Thymus (tissue), 11 donors: ENCODE data around the gene LCN10. TPM values are rescaled to one million over a fixed set of nuclear protein-coding genes. Genes with fewer than 3 reads are reported as not detected.
"Not testable (repeated sequence)": the region's sequence is repeated elsewhere in the genome, so short reads cannot be mapped to it uniquely, and the experiment has no call there.

ENCODE experiments used
- DNase-seq, 9 donors: peaks; one replicate each; pipeline ENCODE4 v3.0.0-alpha.2; 2013; ENCODE audit warnings: low spot score in 9 of 9, low read depth in 6 of 9, missing footprints in 1 of 9
- H3K27ac ChIP-seq, 2 donors: one replicate each; pipeline ENCODE4 v1.5.1; 2013; ENCODE audit warnings: control low read depth in 1 of 2, low read depth in 1 of 2, low read length in 1 of 2, mild to moderate bottlenecking in 1 of 2, moderate library complexity in 1 of 2
- H3K27me3 ChIP-seq, 2 donors: one replicate each; pipeline ENCODE4 v1.5.1; 2013; ENCODE audit warnings: low read length in 1 of 2; ENCODE audit not compliant: control insufficient read depth in 2 of 2, insufficient read depth in 1 of 2
- H3K36me3 ChIP-seq, 2 donors: one replicate each; pipeline ENCODE4 v1.5.1; 2013; ENCODE audit warnings: low read length in 1 of 2, mild to moderate bottlenecking in 1 of 2, moderate library complexity in 1 of 2; ENCODE audit not compliant: control insufficient read depth in 2 of 2, insufficient read depth in 2 of 2
- H3K4me1 ChIP-seq, 2 donors: one replicate each; pipeline ENCODE4 v1.5.1; 2013; ENCODE audit warnings: low read length in 2 of 2; ENCODE audit not compliant: control insufficient read depth in 2 of 2, insufficient read depth in 2 of 2
- H3K4me3 ChIP-seq, 2 donors: one replicate each; pipeline ENCODE4 v1.5.1; 2013; ENCODE audit warnings: low read length in 2 of 2, control low read depth in 1 of 2, mild to moderate bottlenecking in 1 of 2
- H3K9me3 ChIP-seq, 2 donors: one replicate each; pipeline ENCODE4 v1.5.1; 2013; ENCODE audit warnings: low read length in 1 of 2, mild to moderate bottlenecking in 1 of 2; ENCODE audit not compliant: control insufficient read depth in 2 of 2, insufficient read depth in 1 of 2
- WGBS: extraction: QIAGEN DNeasy Blood & Tissue Kit; methylation state at CpG from one replicate; pipeline ENCODE4 v1.1.7; 2013; 5-methylcytosine and 5-hydroxymethylcytosine counted together
- polyA plus RNA-seq: library from polyadenylated mRNA; stranded (reverse); fragments of 200-250 nt; gene quantifications from one replicate; pipeline ENCODE4 v1.2.3, GENCODE V29; 2013
- total RNA-seq: library from RNA; stranded (reverse); fragments of 120-200 nt; gene quantifications from one replicate; pipeline ENCODE4 v1.2.4, GENCODE V29; 2013
- donor health status: healthy.

LCN10 gene
- total and polyA plus RNA-seq, 2 donors: 1.2 to 12.5 TPM

GRCh38 chr9:136757751-136758140 is 15.0 kb upstream of the LCN10 start:
- no peaks in the 10 kb centered on the region for H3K36me3 ChIP-seq
- H3K4me3 ChIP-seq: no peak overlapping the region
- peaks cover 0 to 27% of the 10 kb centered on the region in 2 donors for H3K9me3 ChIP-seq
- H3K4me1 ChIP-seq: peaks cover 0 to under 1% of the 10 kb centered on the region in 2 donors
- H3K27ac ChIP-seq: no peak overlapping the region
- DNase-seq: no peak
- 94% methylated on average over 20 of the region's 20 CpGs for WGBS
- H3K27me3 ChIP-seq: peaks cover 0 to 16% of the 10 kb centered on the region in 2 donors

- Histone ChIP-seq H3K27ac (no peak overlapping the region), H3K4me1 (no peaks in the 10 kb centered on the region), H3K36me3 (no peaks in the 10 kb centered on the region), H3K4me3 (no peak overlapping the region), H3K27me3 (peaks cover 0 to 13% of the 10 kb centered on the region in 2 donors), H3K9me3 (peaks cover 0 to 27% of the 10 kb centered on the region in 2 donors)
- no peak for DNase-seq
- WGBS: 94% methylated on average over 20 of the region's 20 CpGs
These were observed 14.6 kb upstream of the LCN10 start for GRCh38 chr9:136757328-136757727.

GRCh38 chr9:136756836-136757235 is 14.1 kb upstream of the LCN10 start:
- Histone ChIP-seq H3K9me3 (peaks cover 0 to 32% of the 10 kb centered on the region in 2 donors), H3K27me3 (peaks cover 0 to 11% of the 10 kb centered on the region in 2 donors), H3K27ac (no peak overlapping the region), H3K36me3 (no peaks in the 10 kb centered on the region), H3K4me1 (no peaks in the 10 kb centered on the region), H3K4me3 (no peak overlapping the region)
- WGBS: 98% methylated on average over 18 of the region's 18 CpGs
- DNase-seq: no peak

GRCh38 chr9:136756134-136756438 is 13.3 kb upstream of the LCN10 start:
- H3K9me3 ChIP-seq: peaks cover 0 to 32% of the 10 kb centered on the region in 2 donors
- H3K36me3 ChIP-seq: no peaks in the 10 kb centered on the region
- H3K4me1 ChIP-seq: no peaks in the 10 kb centered on the region
- DNase-seq: no peak
- peaks cover 0 to 11% of the 10 kb centered on the region in 2 donors for H3K27me3 ChIP-seq
- no peak overlapping the region for H3K4me3 ChIP-seq
- H3K27ac ChIP-seq: no peak overlapping the region
- WGBS: 100% methylated on average over 4 of the region's 4 CpGs

- DNase-seq, H3K36me3 ChIP-seq, H3K4me3 ChIP-seq, H3K27ac ChIP-seq, H3K4me1 ChIP-seq: not testable (repeated sequence)
- H3K9me3 ChIP-seq: peaks cover 0 to 32% of the 10 kb centered on the region in 2 donors
- WGBS: 98% methylated on average over 22 of the region's 22 CpGs
- peaks cover 0 to 10% of the 10 kb centered on the region in 2 donors for H3K27me3 ChIP-seq
These were observed 12.8 kb upstream of the LCN10 start for GRCh38 chr9:136755302-136756133.

GRCh38 chr9:136754626-136755301 is 12.0 kb upstream of the LCN10 start:
- H3K36me3 ChIP-seq: no peaks in the 10 kb centered on the region
- peaks cover 0 to 32% of the 10 kb centered on the region in 2 donors for H3K9me3 ChIP-seq
- H3K4me1 ChIP-seq: no peaks in the 10 kb centered on the region
- DNase-seq: no peak
- 94% methylated on average over 24 of the region's 24 CpGs for WGBS
- H3K27me3 ChIP-seq: peaks cover 0 to 8% of the 10 kb centered on the region in 2 donors
- H3K27ac ChIP-seq: no peak overlapping the region
- H3K4me3 ChIP-seq: no peak overlapping the region

- H3K9me3 ChIP-seq: peaks cover 0 to 32% of the 10 kb centered on the region in 2 donors
- peaks cover 0 to 8% of the 10 kb centered on the region in 2 donors for H3K27me3 ChIP-seq
- no peak for DNase-seq
- 23% methylated on average over 17 of the region's 17 CpGs for WGBS
- H3K36me3 ChIP-seq: no peaks in the 10 kb centered on the region
- peaks cover 0 to 4% of the 10 kb centered on the region in 2 donors for H3K4me1 ChIP-seq
- H3K27ac ChIP-seq: no peak overlapping the region
- no peak overlapping the region for H3K4me3 ChIP-seq
These were observed 11.4 kb upstream of the LCN10 start for GRCh38 chr9:136754059-136754572.

- WGBS: 93% methylated on average over 31 of the region's 31 CpGs
- no peak for DNase-seq
- peaks cover 0 to 32% of the 10 kb centered on the region in 2 donors for H3K9me3 ChIP-seq
- no peak overlapping the region for H3K27ac ChIP-seq
- H3K4me1 ChIP-seq: peaks cover 0 to 6% of the 10 kb centered on the region in 2 donors
- no peak overlapping the region for H3K4me3 ChIP-seq
- H3K36me3 ChIP-seq: no peaks in the 10 kb centered on the region
- peaks cover 0 to 8% of the 10 kb centered on the region in 2 donors for H3K27me3 ChIP-seq
These were observed 10.8 kb upstream of the LCN10 start for GRCh38 chr9:136753371-136754058.

- no peak for DNase-seq
- Histone ChIP-seq H3K4me3 (no peak overlapping the region), H3K9me3 (peaks cover 0 to 31% of the 10 kb centered on the region in 2 donors), H3K27me3 (peaks cover 0 to 8% of the 10 kb centered on the region in 2 donors), H3K36me3 (no peaks in the 10 kb centered on the region), H3K27ac (no peak overlapping the region), H3K4me1 (peaks cover 0 to 6% of the 10 kb centered on the region in 2 donors)
These were observed 9.1 kb upstream of the LCN10 start for GRCh38 chr9:136751814-136752213.
